ENCODE measurements around the gene OTULIN. TPM values are rescaled to one million over a fixed set of nuclear protein-coding genes. Genes with fewer than 3 reads are reported as not detected.

Gene OTULIN
- total and polyA plus RNA-seq, 2 experiments from 2014 or later: 24.3 to 43.9 TPM

- Mint-ChIP-seq H3K4me3 (no peak overlapping the region), H3K27ac (no peak overlapping the region; the same call in 1 of the 2 replicates), H3K9me3 (no peaks in the 10 kb centered on the region), H3K27me3 (ENCODE audit: insufficient read depth, low read depth, poor library complexity) (peaks cover 3% of the 10 kb centered on the region), H3K36me3 (ENCODE audit: low read depth) (0 out of 3 replicates have a peak, but pooled peaks cover 4% of the 10 kb centered on the region), H3K4me1 (peaks cover 35% of the 10 kb centered on the region)
- Histone ChIP-seq H4K20me1 (replicated peaks; ENCODE audit: insufficient read depth) (no peaks in the 10 kb centered on the region), H3K27me3 (ENCODE audit: insufficient read depth) (no peaks in the 10 kb centered on the region), H3K36me3 (ENCODE audit: insufficient read depth) (no peaks in the 10 kb centered on the region), H3K79me2 (replicated peaks; ENCODE audit: insufficient read depth) (no peaks in the 10 kb centered on the region), H3K4me1 (ENCODE audit: insufficient read depth) (peaks cover 31% of the 10 kb centered on the region), H3K4me3 (no peak overlapping the region), H3K27ac (ENCODE audit: low read depth) (0 out of 2 replicates have a peak overlapping the region, but pooled peaks have one; percentile 28), H3K4me2 (no peak overlapping the region), H2AFZ (no peak overlapping the region), H3K9me2 (ENCODE audit: insufficient read depth) (no peaks in the 10 kb centered on the region), H3F3A (replicated peaks; ENCODE audit: low read depth) (no peaks in the 10 kb centered on the region)
- ATAC-seq: no peak
- TF ChIP-seq ZNF114 (CRISPR knock-in tag; IDR thresholded peaks at IDR 0.05): no peak
- no peak for TF ChIP-seq EZH2phosphoT487 (IDR thresholded peaks at IDR 0.05; ENCODE audit: unreplicated experiment)
- TF ChIP-seq JUNB (IDR thresholded peaks at IDR 0.05; ENCODE audit: unreplicated experiment): no peak
- TF ChIP-seq NANOG (IDR thresholded peaks at IDR 0.05; ENCODE audit: borderline replicate concordance): no peak
- TF ChIP-seq ZNF331 (CRISPR knock-in tag; IDR thresholded peaks at IDR 0.05; ENCODE audit: low read depth): no peak
- TF ChIP-seq STAT1 (IDR thresholded peaks at IDR 0.05; ENCODE audit: unreplicated experiment): no peak
- TF ChIP-seq CTCF (conservative IDR thresholded peaks at IDR 0.05; ENCODE audit: low read depth in 2 of 2): no peak
- no peak for TF ChIP-seq EZH2 (IDR thresholded peaks at IDR 0.05; ENCODE audit: low read depth, unreplicated experiment)
- TF ChIP-seq REST (IDR thresholded peaks at IDR 0.05; ENCODE audit: unreplicated experiment): no peak
- TF ChIP-seq CREB1 (CRISPR knock-in tag; IDR thresholded peaks at IDR 0.05; ENCODE audit: low read depth): no peak
- DNase-seq (ENCODE audit: low spot score): no peak
Observed at GRCh38 chr5:14739981-14740380, 75.5 kb downstream of the OTULIN start.

- Histone ChIP-seq H3K4me1 (ENCODE audit: insufficient read depth) (peaks cover 31% of the 10 kb centered on the region), H3K4me2 (peak overlapping the region; percentile 52; the same call in 1 of the 2 replicates), H3F3A (replicated peaks; ENCODE audit: low read depth) (no peaks in the 10 kb centered on the region), H3K27me3 (ENCODE audit: insufficient read depth) (no peaks in the 10 kb centered on the region), H4K20me1 (replicated peaks; ENCODE audit: insufficient read depth) (no peaks in the 10 kb centered on the region), H3K36me3 (ENCODE audit: insufficient read depth) (no peaks in the 10 kb centered on the region), H3K79me2 (replicated peaks; ENCODE audit: insufficient read depth) (no peaks in the 10 kb centered on the region), H3K4me3 (no peak overlapping the region), H3K27ac (ENCODE audit: low read depth) (no peak overlapping the region; the same call in 1 of the 2 replicates), H2AFZ (no peak overlapping the region), H3K9me2 (ENCODE audit: insufficient read depth) (no peaks in the 10 kb centered on the region)
- H3K4me1 Mint-ChIP-seq: peaks cover 35% of the 10 kb centered on the region
- H3K27me3 Mint-ChIP-seq (ENCODE audit: insufficient read depth, low read depth, poor library complexity): peaks cover 5% of the 10 kb centered on the region
- ATAC-seq (peak; percentile 15; the same call in 1 of the 3 replicates), DNase-seq (ENCODE audit: low spot score) (no peak)
- no peak overlapping the region for H3K4me3 Mint-ChIP-seq
- H3K9me3 Mint-ChIP-seq: no peaks in the 10 kb centered on the region
- H3K36me3 Mint-ChIP-seq (ENCODE audit: low read depth): 0 out of 3 replicates have a peak, but pooled peaks cover 4% of the 10 kb centered on the region
- no peak overlapping the region for H3K27ac Mint-ChIP-seq
- TF ChIP-seq CTCF (conservative IDR thresholded peaks at IDR 0.05; ENCODE audit: low read depth in 2 of 2) (no peak), REST (IDR thresholded peaks at IDR 0.05; ENCODE audit: unreplicated experiment) (no peak)
Observed at GRCh38 chr5:14741131-14741530, 76.6 kb downstream of the OTULIN start.

All from GM23338 (cell line).